ENCODE results near the gene DOCK11. TPM values are rescaled to one million over a fixed set of nuclear protein-coding genes. Genes with fewer than 3 reads are reported as not detected.

The DOCK11 gene
- polyA plus RNA-seq, 6 donors from 2014 or later = 15.4 to 29.9 (median 19.7) TPM

GRCh38 chrX:118506805-118507480, 11.3 kb downstream of the DOCK11 start:
- ATAC-seq (ENCODE audit: low read depth in 2 of 2) (no peak), DNase-seq (no peak)
- Mint-ChIP-seq H3K36me3 (peaks cover 7 to 8% of the 10 kb centered on the region in 2 donors), H3K27me3 (no peaks in the 10 kb centered on the region), H3K27ac (peak overlapping the region in 2 of 6 donors; percentile 59 to 63), H3K4me1 (peaks cover 50 to 72% (median 69%) of the 10 kb centered on the region in 3 donors), H3K4me3 (peak overlapping the region in 2 of 8 donors; percentile 11 to 13), H3K9me3 (peaks cover 0 to 5% (median 0%) of the 10 kb centered on the region in 7 donors)

GRCh38 chrX:118507766-118508165, 12.2 kb downstream of the DOCK11 start:
- Mint-ChIP-seq H3K27ac (peak overlapping the region in 3 of 6 donors; percentile 18 to 41 (median 34)), H3K4me3 (peak overlapping the region in 1 of 8 donors; percentile 26), H3K4me1 (peaks cover 44 to 70% (median 69%) of the 10 kb centered on the region in 3 donors), H3K9me3 (peaks cover 0 to 6% (median 0%) of the 10 kb centered on the region in 7 donors), H3K36me3 (peaks cover 7 to 8% of the 10 kb centered on the region in 2 donors), H3K27me3 (no peaks in the 10 kb centered on the region)
- ATAC-seq (ENCODE audit: low read depth in 2 of 2) (no peak), DNase-seq (no peak)

GRCh38 chrX:118508221-118508620, 12.6 kb downstream of the DOCK11 start:
- DNase-seq = no peak
- no peak for ATAC-seq (ENCODE audit: low read depth in 2 of 2)
- Mint-ChIP-seq H3K4me3 (no peak overlapping the region), H3K27ac (peak overlapping the region in 3 of 6 donors; percentile 34 to 61 (median 52)), H3K27me3 (no peaks in the 10 kb centered on the region), H3K4me1 (peaks cover 45 to 70% (median 68%) of the 10 kb centered on the region in 3 donors), H3K9me3 (peaks cover 0 to 9% (median 0%) of the 10 kb centered on the region in 7 donors), H3K36me3 (peaks cover 7 to 8% of the 10 kb centered on the region in 2 donors)

GRCh38 chrX:118508635-118509034, 13.0 kb downstream of the DOCK11 start:
- Mint-ChIP-seq H3K27ac (peak overlapping the region in 5 of 6 donors; percentile 52 to 83 (median 65)), H3K27me3 (no peaks in the 10 kb centered on the region), H3K4me1 (peaks cover 44 to 70% (median 66%) of the 10 kb centered on the region in 3 donors), H3K4me3 (no peak overlapping the region), H3K36me3 (peaks cover 7 to 8% of the 10 kb centered on the region in 2 donors), H3K9me3 (peaks cover 0 to 7% (median 0%) of the 10 kb centered on the region in 7 donors)
- ATAC-seq (ENCODE audit: low read depth in 2 of 2) (no peak), DNase-seq (no peak)

- H3K27me3 Mint-ChIP-seq = no peaks in the 10 kb centered on the region
- peaks cover 7 to 8% of the 10 kb centered on the region in 2 donors for H3K36me3 Mint-ChIP-seq
- peaks cover 41 to 67% (median 59%) of the 10 kb centered on the region in 3 donors for H3K4me1 Mint-ChIP-seq
- H3K27ac Mint-ChIP-seq = peak overlapping the region in 5 of 6 donors; percentile 24 to 91 (median 75)
- H3K9me3 Mint-ChIP-seq = peaks cover 0 to 8% (median 4%) of the 10 kb centered on the region in 7 donors
- DNase-seq (no peak), ATAC-seq (ENCODE audit: low read depth in 2 of 2) (no peak)
- H3K4me3 Mint-ChIP-seq = peak overlapping the region in 1 of 8 donors; percentile 65
Observed at GRCh38 chrX:118510111-118510510, 14.5 kb downstream of the DOCK11 start.

- DNase-seq (no peak), ATAC-seq (ENCODE audit: low read depth in 2 of 2) (no peak)
- no peaks in the 10 kb centered on the region for H3K27me3 Mint-ChIP-seq
- peaks cover 7 to 8% of the 10 kb centered on the region in 2 donors for H3K36me3 Mint-ChIP-seq
- H3K27ac Mint-ChIP-seq = peak overlapping the region in 3 of 6 donors; percentile 68 to 81 (median 69)
- H3K4me1 Mint-ChIP-seq = peaks cover 33 to 52% (median 51%) of the 10 kb centered on the region in 3 donors
- peaks cover 0 to 8% (median 4%) of the 10 kb centered on the region in 7 donors for H3K9me3 Mint-ChIP-seq
- H3K4me3 Mint-ChIP-seq = peak overlapping the region in 2 of 8 donors; percentile 26 to 59
Observed at GRCh38 chrX:118513120-118513898, 17.7 kb downstream of the DOCK11 start.

- DNase-seq = no peak
- peaks cover 0 to 6% (median 2%) of the 10 kb centered on the region in 7 donors for H3K9me3 Mint-ChIP-seq
- H3K27me3 Mint-ChIP-seq = no peaks in the 10 kb centered on the region
- peak overlapping the region in 4 of 6 donors; percentile 16 to 58 (median 32) for H3K27ac Mint-ChIP-seq
- H3K4me3 Mint-ChIP-seq = no peak overlapping the region
- no peak for ATAC-seq (ENCODE audit: low read depth in 2 of 2)
- H3K36me3 Mint-ChIP-seq = no peaks in the 10 kb centered on the region
- peaks cover 18 to 52% (median 30%) of the 10 kb centered on the region in 3 donors for H3K4me1 Mint-ChIP-seq
Observed at GRCh38 chrX:118519411-118520215, 24.0 kb downstream of the DOCK11 start.

GRCh38 chrX:118520216-118521206, 24.9 kb downstream of the DOCK11 start:
- Mint-ChIP-seq H3K36me3 (no peaks in the 10 kb centered on the region), H3K9me3 (peaks cover 0 to 3% (median 0%) of the 10 kb centered on the region in 7 donors), H3K27me3 (no peaks in the 10 kb centered on the region), H3K27ac (peak overlapping the region in 5 of 6 donors; percentile 22 to 57 (median 29)), H3K4me3 (no peak overlapping the region), H3K4me1 (peaks cover 18 to 55% (median 35%) of the 10 kb centered on the region in 3 donors)
- DNase-seq (no peak), ATAC-seq (ENCODE audit: low read depth in 2 of 2) (no peak)

GRCh38 chrX:118521435-118521834, 25.8 kb downstream of the DOCK11 start:
- no peak overlapping the region for H3K4me3 Mint-ChIP-seq
- ATAC-seq (ENCODE audit: low read depth in 2 of 2) (no peak), DNase-seq (no peak)
- H3K36me3 Mint-ChIP-seq = no peaks in the 10 kb centered on the region
- H3K27me3 Mint-ChIP-seq = no peaks in the 10 kb centered on the region
- peaks cover 0 to 3% (median 0%) of the 10 kb centered on the region in 7 donors for H3K9me3 Mint-ChIP-seq
- H3K27ac Mint-ChIP-seq = peak overlapping the region in 3 of 6 donors; percentile 28 to 75 (median 69)
- H3K4me1 Mint-ChIP-seq = peaks cover 24 to 60% (median 44%) of the 10 kb centered on the region in 3 donors

- Mint-ChIP-seq H3K27ac (peak overlapping the region in 5 of 6 donors; percentile 66 to 76 (median 75)), H3K4me1 (peaks cover 25 to 60% (median 45%) of the 10 kb centered on the region in 3 donors), H3K9me3 (peaks cover 0 to 3% (median 0%) of the 10 kb centered on the region in 7 donors), H3K36me3 (no peaks in the 10 kb centered on the region), H3K4me3 (no peak overlapping the region), H3K27me3 (no peaks in the 10 kb centered on the region)
- DNase-seq = no peak
- no peak for ATAC-seq (ENCODE audit: low read depth in 2 of 2)
Observed at GRCh38 chrX:118522230-118522926, 26.8 kb downstream of the DOCK11 start.

- H3K4me1 Mint-ChIP-seq = peaks cover 34 to 65% (median 46%) of the 10 kb centered on the region in 3 donors
- H3K27ac Mint-ChIP-seq = peak overlapping the region; percentile 44 to 97 (median 76)
- peaks cover 0 to 3% (median 0%) of the 10 kb centered on the region in 7 donors for H3K9me3 Mint-ChIP-seq
- no peaks in the 10 kb centered on the region for H3K27me3 Mint-ChIP-seq
- peak overlapping the region in 1 of 8 donors; percentile 18 for H3K4me3 Mint-ChIP-seq
- ATAC-seq (ENCODE audit: low read depth in 2 of 2) (peak in 1 of 2 donors; percentile 25), DNase-seq (no peak)
- H3K36me3 Mint-ChIP-seq = no peaks in the 10 kb centered on the region
Observed at GRCh38 chrX:118523920-118524319, 28.3 kb downstream of the DOCK11 start.

Data from naive B cell (primary cell).